Measurements from ENCODE around the gene NDUFA11. TPM values are rescaled to one million over a fixed set of nuclear protein-coding genes. Genes with fewer than 3 reads are reported as not detected.

Gene NDUFA11
- total and polyA plus RNA-seq, 11 donors = 388 to 945 (median 491) TPM

- no peak overlapping the region for H3K27ac ChIP-seq
- ATAC-seq = no peak
- peaks cover 0 to 32% (median 14%) of the 10 kb centered on the region in 12 donors for H3K4me1 ChIP-seq
- DNase-seq = no peak
- 95 to 97% (median 97%) methylated on average over 4 to 20 of the region's 20 CpGs for WGBS, 4 donors
- intact Hi-C loops (cut with DNase I) = no loop called here
- peaks cover 0 to 94% (median 78%) of the 10 kb centered on the region in 9 donors for H3K36me3 ChIP-seq
- H3K9me3 ChIP-seq = no peaks in the 10 kb centered on the region
- H3K4me3 ChIP-seq = no peak overlapping the region
- H3K27me3 ChIP-seq = no peaks in the 10 kb centered on the region
- TF ChIP-seq CTCF (IDR thresholded peaks at IDR 0.05) (no peak), POLR2A (IDR thresholded peaks at IDR 0.05) (no peak)
These were observed 15.0 kb upstream of the NDUFA11 start for GRCh38 chr19:5918463-5919079.

GRCh38 chr19:5917431-5918107 is 14.0 kb upstream of the NDUFA11 start:
- WGBS, 4 donors = 87 to 93% (median 90%) methylated on average over 8 to 36 of the region's 36 CpGs
- no peaks in the 10 kb centered on the region for H3K27me3 ChIP-seq
- H3K4me1 ChIP-seq = peaks cover 0 to 32% (median 14%) of the 10 kb centered on the region in 12 donors

GRCh38 chr19:5916181-5916708 is 12.7 kb upstream of the NDUFA11 start:
- DNase-seq (peak in 1 of 5 donors; percentile 55), ATAC-seq (peak in 2 of 4 donors; percentile 17 to 49)
- TF ChIP-seq POLR2A (IDR thresholded peaks at IDR 0.05) (no peak), CTCF (IDR thresholded peaks at IDR 0.05) (no peak)
- intact Hi-C loops (cut with DNase I) = no loop called here
- H3K27ac ChIP-seq = peak overlapping the region in 7 of 12 donors; percentile 4 to 60 (median 46)
- 37 to 45% (median 43%) methylated on average over 14 of the region's 14 CpGs for WGBS, 4 donors
- H3K9me3 ChIP-seq = no peaks in the 10 kb centered on the region
- no peaks in the 10 kb centered on the region for H3K27me3 ChIP-seq
- no peak overlapping the region for H3K4me3 ChIP-seq
- H3K36me3 ChIP-seq = peaks cover 0 to 71% (median 55%) of the 10 kb centered on the region in 9 donors
- peaks cover 0 to 32% (median 14%) of the 10 kb centered on the region in 12 donors for H3K4me1 ChIP-seq

More at GRCh38 chr19:5917431-5918107, 14.0 kb upstream of the NDUFA11 start:
- H3K27ac ChIP-seq = no peak overlapping the region
- H3K36me3 ChIP-seq = peaks cover 0 to 84% (median 68%) of the 10 kb centered on the region in 9 donors
- H3K9me3 ChIP-seq = no peaks in the 10 kb centered on the region
- no peak overlapping the region for H3K4me3 ChIP-seq
- intact Hi-C loops (cut with DNase I) = no loop called here
- TF ChIP-seq CTCF (IDR thresholded peaks at IDR 0.05) (no peak), POLR2A (IDR thresholded peaks at IDR 0.05) (no peak)
- no peak for DNase-seq
- no peak for ATAC-seq

GRCh38 chr19:5915782-5916165 is 12.2 kb upstream of the NDUFA11 start:
- no peak for ATAC-seq
- intact Hi-C loops (cut with DNase I) = no loop called here
- no peak for DNase-seq
- peaks cover 0 to 32% (median 14%) of the 10 kb centered on the region in 12 donors for H3K4me1 ChIP-seq
- peak overlapping the region in 8 of 12 donors; percentile 4 to 60 (median 46) for H3K27ac ChIP-seq
- H3K4me3 ChIP-seq = no peak overlapping the region
- no peaks in the 10 kb centered on the region for H3K27me3 ChIP-seq
- H3K36me3 ChIP-seq = peaks cover 0 to 66% (median 51%) of the 10 kb centered on the region in 9 donors
- no peak for TF ChIP-seq CTCF (IDR thresholded peaks at IDR 0.05)
- no peak for TF ChIP-seq POLR2A (IDR thresholded peaks at IDR 0.05)
- 59 to 69% (median 67%) methylated on average over 11 of the region's 11 CpGs for WGBS, 4 donors
- no peaks in the 10 kb centered on the region for H3K9me3 ChIP-seq

Data from heart left ventricle (tissue), 16 donors.